Retina (tissue), 1 donor: ENCODE measurements around the gene MYL6.
A peak's percentile ranks its signal among the peaks of the same experiment; 100 is the strongest.
"Not testable (repeated sequence)": the region's sequence is repeated elsewhere in the genome, so short reads cannot be mapped to it uniquely, and the experiment has no call there.

Experiments
- DNase-seq: peaks from one replicate; pipeline ENCODE4 v3.0.0-alpha.2; 2016

Gene MYL6

DNA sequence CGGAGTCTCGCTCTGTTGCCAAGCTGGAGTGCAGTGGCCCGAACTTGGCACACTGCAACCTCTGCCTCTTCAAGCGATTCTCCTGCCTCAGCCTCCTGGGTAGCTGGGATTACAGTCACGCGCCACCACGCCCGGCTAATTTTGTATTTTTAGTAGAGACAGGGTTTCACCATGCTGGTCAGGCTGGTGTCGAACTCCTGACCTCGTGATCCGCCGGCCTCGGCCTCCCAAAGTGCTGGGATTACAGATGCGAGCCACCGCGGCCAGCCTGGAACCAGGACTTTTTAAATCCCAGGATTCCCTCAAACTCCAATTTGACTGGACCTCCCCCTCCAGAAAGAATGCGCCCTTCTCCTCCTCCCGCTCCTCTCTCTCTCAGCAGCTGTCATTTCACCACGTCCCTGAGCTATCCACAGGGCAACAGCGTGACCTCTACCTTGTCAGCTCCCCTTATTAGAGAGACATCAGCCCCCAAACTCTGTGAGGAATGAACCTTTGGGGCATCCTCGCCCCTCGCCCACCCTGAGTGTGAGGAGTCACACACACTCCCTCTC lies 28.1 kb upstream of the MYL6 start:
- DNase-seq: no peak

DNA sequence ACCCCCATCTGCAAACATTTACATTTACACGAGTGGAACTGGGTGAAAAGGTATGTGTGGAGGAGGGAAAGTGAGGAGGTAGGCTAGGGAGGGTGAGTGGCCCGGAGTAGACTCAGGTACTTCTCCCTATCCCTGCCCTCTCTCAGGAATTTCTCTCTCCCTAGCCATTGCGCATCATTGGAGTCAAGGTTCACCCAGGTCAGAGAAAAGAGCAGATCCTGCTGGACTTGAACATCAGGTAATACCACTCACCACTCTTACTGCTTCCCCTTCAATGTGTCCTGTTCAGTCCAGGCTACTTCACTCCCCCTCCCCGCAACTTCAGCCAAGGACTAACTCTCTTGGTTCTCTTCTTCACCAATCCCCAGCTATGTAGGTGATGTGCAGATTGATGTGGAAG lies 27.3 kb upstream of the MYL6 start:
- no peak for DNase-seq

DNA sequence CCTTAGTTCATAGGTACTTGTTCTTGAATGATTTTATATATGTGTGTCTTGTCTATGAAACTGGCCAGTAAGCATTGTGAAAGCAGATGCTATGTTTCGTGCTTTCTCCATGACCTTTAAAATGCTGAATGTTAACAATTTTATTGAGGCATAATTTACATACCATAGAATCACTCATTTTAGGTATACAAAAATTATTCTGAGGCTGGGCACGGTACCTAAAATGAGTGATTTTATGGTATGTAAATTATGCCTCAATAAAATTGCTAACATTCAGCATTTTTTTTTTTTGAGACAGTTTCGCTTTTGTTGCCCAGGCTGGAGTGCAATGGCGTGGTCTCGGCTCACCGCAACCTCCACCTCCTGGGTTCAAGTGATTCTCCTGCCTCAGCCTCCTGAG lies 23.3 kb upstream of the MYL6 start:
- no peak for DNase-seq

DNA sequence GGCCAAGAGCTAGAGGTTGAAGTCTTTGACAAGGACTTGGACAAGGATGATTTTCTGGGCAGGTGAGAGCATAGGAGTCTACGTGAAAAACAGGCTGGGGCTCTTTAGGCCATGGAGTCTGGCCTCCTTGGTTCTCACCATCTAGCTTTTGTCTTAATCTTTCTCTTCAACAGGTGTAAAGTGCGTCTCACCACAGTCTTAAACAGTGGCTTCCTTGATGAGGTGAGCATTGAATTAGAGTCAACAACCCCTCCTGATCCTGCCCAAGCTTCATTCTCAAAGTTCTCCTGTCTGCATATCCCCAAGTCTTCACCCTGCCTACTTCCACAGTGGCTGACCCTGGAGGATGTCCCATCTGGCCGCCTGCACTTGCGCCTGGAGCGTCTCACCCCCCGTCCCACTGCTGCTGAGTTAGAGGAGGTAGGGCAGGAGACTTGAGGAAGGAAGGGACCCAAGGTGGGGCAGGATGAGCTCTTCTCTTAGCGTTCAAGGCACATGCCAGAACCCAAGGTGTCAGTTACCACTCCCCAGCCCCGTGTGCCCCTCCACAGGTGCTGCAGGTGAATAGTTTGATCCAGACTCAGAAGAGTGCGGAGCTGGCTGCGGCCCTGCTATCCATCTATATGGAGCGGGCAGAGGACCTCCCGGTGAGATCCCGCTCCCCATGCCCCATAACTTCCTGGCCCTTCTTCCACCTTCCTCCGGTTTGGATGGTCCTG lies 20.1 kb upstream of the MYL6 start:
- DNase-seq: no peak

DNA sequence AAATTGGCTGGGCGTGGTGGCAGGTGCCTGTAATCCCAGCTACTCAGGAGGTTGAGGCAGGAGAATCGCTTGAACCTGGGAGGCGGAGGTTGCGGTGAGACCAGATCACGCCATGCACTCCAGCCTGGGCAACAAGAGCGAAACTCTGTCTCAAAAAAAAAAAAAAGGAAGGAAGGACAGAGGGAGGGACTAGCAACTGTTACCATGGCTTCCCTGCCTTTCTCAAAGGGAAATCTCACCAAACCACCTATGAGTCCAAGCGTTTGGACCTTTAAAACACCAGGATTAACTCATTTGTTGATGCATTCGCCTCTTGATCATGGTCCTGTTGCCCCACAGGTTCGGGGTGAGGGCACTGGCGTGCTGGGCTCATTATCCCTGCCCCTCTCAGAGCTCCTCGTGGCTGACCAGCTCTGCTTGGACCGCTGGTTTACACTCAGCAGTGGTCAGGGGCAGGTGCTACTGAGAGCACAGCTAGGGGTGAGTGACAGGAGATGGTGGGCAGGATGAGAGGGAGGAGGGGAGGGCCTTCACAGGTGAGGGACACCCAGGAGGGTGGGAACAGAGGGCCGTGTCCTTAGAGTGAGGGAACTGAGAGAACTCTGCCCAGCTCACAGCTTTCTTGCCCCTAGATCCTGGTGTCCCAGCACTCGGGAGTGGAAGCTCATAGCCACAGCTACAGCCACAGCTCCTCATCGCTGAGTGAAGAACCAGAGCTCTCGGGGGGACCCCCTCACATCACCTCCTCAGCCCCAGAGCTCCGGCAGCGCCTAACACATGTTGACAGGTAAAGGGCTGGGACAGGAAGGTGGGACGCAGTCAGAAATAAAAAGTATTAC lies 16.0 kb upstream of the MYL6 start:
- DNase-seq: no peak

DNA sequence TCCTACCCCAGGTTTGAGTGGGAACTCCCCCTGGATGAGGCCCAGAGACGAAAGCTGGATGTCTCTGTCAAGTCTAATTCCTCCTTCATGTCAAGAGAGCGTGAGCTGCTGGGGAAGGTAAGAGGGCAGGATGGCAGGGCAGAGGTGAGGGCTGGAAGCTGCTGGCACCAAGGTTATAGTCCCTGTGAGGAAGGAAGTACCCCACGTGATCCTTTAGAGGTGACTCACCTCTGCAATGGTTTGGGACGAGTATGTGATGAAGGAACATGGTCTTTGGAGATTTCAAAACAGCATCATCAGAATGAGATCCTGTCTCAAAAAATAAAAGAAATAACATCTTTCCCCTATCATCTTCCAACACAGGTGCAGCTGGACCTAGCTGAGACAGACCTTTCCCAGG lies 14.9 kb upstream of the MYL6 start:
- DNase-seq: no peak

DNA sequence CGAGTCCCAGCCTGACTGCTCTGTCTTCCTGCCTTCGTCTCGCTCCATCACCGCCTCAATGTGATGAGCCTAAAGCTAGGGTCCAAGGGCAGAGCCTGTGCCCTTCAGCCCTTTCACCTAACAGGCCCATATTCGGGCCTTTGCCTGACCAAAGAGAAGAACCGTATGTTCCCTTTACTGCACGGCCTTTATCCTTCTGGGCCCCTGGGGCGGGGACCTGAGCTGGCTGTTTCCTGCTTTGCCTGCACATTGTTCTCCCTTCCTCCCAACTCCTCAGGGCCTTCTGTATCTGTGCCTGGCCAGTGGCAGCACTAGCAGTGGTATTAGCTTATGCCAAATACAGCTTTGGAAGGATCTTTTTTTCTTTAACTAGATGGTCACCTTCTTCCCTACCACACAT lies 14.3 kb upstream of the MYL6 start:
- DNase-seq: no peak

DNA sequence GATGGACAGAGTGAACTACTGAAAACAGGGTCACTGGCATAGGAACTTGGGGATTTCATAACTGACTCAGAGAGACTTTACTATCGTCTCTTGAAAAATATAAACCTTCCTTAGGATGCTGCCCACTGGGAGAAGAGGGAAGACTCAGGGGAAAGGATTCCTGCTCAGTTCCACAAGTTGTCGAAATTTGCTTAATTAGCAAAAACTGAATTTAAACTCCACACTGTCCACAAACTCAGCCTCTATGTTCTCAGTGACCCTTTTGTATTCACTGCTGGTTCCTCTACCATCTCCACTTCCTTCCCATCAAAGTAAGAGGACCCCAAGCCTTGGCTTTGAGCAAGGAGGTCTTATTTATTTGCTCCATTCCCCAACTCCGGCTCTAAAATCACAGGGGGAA lies 12.9 kb upstream of the MYL6 start:
- no peak for DNase-seq

DNA sequence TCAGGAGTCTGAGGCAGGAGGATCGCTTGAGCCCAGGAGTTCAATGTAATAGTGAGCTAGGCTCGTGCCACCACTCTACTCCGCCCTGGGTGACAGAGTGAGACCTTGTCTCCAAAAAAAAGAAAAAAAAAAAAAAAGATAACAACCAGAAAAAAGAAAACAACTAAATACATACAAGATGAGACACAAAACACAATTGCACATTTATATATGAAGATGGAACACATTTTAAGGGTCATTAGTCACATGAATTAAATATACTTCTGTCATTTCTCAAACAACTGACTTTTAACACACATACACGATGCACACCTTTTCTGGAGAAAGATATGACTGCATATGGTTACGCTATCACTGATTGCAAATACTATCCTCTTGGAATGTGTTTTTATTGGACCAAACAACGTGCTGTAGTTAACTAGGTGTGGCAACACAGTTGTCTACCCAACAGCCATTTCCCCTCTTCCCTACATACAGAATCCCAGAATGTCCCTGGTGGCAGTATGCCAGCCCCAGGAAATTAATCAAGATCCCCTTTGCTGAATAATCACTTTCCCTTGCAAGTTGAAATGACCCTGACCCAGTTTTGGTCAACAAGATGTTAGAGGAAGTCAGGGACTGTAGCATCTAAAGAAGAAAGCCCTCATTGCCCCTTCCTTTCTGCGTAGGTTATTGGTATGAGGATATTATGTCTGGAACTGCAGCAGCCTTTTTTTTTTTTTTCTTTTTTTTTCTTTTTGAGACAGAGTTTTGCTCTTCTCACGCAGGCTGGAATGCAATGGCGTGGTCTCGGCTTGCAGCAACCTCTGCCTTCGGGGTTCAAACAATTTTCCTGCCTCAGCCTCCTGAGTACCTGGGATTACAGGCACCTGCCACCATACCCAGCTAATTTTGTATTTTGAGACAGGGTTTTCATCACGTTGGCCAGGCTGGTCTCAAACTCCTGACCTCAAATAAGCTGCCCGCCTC lies 11.4 kb upstream of the MYL6 start:
- DNase-seq: no peak

DNA sequence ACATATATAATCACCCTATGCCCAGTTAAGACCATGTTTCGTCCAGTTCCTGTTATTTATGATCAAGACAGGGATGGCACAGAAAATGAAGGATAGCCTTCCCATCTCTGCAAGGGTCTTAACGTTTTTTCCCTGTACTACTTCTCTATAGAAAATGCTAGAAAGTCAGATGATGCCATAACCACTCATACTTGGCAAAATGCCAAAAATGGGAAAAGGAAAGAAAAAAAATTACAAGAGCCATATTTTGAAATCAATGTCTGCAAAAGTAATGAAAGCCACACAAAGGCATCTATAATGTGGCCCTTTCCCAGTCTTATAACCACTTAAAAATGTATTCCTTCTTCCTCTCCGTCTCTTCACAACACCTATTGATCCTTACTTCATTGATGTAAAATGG lies 7.6 kb upstream of the MYL6 start:
- DNase-seq: no peak

DNA sequence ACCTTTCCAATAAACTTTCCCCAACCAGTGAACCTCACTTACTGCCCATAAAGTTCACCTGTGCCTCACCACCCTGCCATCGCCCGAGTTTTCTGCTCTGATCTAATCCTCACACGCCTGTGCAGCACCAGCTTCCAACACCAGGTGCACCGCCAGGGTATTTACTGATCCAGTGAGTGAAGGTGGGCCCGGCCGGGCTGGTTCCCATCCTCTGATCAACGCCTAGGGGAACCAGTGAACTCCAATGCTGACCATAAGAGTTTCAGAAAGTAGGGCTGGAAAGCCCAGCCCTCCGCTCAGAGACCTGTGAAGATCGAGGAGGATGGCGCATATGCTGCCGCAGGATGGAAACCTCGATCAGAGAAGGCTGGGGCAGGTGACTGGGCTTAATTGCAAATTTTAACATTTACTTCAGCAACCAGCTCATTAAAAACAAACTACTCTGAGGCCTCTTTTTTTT lies 6.5 kb upstream of the MYL6 start:
- DNase-seq: no peak

DNA sequence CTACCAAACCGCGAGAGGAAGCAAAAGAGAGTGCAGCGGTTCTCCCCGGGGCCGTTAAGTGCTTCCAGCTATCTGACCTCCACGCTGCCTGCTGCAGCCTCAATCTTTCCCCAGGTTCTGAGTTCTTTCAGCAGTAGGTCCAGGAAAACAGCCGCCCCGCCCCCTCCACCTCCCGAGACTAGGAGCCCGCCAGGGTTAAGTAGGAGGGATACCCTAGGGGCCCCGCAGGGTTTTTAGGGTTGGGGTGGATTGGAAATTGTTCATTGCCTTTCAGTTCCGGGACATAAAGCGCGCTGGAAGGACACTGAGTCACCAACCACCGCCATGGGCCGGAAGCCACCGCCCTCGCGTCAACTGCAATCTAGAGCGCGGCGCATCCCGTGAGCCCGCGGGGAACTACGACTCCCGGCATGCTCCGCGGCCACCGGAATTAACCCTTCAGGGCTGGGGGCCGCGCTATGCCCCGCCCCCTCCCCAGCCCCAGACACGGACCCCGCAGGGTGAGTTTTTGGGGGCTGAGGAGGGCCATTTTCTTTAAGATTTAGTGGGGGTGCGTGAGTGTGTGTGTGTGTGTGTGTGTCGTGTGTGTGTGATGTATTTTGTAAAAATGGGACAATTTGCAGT lies 5.9 kb upstream of the MYL6 start, which contains the start of gene MYL6B:
Gene MYL6B (plus strand): TSS at position 456 of the 624 bp plus-strand sequence. CDS start 1,332 bp downstream, outside the sequence.
- peak; percentile 94 for DNase-seq

DNA sequence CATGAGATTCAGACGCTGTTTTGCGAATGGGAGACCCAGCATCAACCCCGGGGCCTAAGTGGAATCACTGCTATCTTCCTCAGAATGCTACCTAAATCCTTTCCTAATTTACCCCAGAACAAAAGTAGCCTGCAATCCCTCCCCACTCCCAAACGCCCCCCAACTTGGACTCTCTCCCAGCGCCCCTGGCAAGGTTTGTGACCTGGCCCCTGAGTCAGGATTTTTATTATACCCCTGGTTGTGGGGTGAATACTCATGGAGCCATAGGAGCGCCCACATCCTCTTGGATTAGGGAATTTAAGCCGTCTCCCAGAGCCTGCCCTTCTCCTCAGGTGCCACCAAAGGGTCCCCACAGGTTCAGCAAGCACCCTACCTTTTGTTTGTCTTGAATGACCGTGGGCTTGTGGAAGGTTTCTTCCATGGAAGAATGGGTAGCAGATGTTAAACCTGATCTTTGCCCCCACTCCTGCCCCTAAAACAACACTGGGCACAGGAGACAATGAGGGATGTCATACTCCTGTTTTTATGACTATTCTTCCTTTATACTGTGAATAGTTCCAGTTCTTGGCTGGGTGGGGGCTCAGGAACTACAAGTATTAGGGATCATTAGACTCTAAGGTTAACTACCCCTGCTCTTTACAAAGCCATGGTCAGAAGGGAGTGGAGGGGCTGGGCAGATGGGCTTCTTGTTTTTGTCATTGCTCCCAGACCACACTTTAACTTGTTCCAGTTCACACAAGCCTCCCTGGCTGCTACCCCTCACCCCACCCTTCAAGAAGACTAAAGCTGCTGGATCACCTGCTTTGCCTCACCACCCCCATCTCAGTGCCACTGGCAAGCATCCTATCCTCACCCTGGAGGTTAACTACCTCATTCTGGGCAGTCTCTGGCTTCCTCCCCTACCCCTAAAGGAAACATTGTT lies 5.1 kb upstream of the MYL6 start:
- DNase-seq: no peak

DNA sequence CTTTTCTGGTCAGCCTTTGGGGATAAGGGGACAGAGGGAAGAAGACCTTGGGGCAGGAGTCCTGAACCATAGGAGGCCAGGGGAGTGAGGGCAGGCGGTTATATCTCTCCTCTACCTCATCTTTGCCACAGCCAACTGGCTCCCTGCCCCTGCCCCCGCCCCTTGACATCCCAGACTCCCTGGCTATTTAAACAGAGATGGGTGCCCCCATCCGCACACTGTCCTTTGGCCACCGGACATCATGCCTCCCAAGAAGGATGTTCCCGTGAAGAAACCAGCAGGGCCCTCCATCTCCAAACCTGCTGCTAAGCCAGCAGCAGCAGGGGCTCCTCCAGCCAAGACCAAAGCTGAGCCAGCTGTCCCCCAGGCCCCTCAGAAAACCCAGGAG lies 4.5 kb upstream of the MYL6 start:
- no peak for DNase-seq

DNA sequence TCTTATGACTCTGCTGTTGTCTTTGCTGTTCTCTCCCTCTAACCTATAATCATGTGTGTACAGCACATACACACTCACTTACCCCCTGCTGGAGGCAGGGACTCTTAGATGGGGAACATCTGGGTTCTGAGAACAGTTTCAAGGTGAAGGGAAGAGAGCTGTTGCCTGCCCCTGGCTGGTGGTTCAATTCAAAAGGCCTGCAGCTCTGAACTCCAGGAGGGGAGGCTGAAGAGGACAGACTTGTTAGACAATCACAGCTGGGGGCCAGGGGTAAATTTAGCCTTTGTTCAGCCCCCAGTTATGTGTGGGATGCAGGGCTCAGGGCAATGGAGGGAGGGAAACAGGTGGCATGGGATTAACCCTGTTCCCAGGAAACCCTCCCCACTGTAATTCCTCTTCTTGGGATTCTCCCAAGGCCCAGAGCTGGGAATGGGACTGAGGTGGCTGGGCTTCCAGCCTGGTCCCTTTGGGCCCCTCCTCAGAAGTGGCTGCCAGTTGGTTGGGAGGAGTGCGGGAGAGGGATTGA lies 3.9 kb upstream of the MYL6 start:
- DNase-seq: no peak

DNA sequence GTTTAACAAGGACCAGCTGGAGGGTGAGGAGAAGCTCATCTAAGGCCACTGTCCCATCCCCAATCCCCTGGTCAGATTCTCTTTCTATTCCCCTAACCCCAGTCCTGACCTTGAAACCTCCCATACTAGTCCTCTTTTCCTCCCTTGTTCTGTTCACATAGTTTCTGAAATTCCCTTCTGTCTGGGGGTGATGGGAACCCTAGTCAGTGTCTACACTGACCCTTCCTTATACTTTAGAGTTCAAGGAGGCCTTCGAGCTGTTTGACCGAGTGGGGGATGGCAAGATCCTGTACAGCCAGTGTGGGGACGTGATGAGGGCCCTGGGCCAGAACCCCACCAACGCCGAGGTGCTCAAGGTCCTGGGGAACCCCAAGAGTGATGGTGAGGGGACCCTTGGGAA lies 3.3 kb upstream of the MYL6 start:
- no peak for DNase-seq

DNA sequence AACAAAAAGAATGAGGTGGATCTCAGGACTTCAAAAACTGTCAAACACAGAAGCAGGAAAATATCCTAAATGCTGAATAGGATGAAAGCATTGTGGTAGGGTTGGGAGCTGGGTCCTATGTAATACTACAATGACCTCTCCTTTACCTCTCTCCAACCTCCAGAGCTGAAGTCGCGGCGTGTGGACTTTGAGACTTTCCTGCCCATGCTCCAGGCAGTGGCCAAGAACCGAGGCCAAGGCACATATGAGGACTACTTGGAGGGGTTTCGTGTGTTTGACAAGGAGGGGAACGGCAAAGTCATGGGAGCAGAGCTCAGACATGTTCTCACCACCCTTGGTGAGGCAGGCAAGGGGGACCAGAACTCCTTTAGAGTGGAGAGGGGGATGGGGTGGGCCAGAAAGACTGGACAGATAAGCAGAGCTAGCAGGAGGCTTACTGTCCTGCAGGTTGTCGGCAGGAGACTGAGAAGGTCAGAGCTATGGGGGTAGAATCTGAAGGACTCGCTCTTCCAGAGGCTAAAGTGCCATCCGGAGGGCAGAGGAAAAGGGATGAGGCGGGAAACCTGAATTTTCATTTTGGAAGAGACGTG lies 2.8 kb upstream of the MYL6 start:
- no peak for DNase-seq

DNA sequence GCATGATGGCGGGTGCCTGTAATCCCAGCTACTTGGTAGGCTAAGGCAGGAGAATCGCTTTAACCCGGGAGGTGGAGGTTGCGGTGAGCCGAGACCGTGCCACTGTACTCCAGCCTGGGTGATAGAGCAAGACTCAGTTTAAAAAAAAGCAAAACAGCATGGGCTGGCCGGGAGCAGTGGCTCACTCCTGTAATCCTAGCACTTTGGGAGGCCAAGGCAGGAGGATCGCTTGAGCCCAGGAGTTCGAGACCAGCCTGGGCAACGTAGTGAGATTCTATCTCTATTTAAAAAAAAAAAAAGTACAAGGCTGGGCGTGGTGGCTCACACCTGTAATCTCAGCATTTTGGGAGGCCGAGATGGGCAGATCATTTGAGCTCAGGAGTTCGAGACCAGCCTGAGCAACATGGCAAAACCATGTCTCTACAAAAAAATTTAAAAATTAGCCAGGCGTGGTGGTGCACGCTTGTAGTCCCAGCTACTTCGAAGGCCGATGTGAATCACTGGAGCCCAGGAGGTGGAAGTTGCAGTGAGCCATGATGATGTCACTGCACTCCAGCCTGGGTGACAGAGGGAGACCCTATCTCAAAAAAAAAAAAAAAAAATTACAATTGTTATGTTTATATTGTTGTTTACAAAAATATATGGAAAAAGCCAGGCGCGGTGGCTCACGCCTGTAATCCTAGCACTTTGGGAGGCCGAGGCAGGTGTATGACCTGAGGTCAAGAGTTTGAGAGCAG lies 1.5 kb upstream of the MYL6 start:
- DNase-seq: not testable (repeated sequence)

DNA sequence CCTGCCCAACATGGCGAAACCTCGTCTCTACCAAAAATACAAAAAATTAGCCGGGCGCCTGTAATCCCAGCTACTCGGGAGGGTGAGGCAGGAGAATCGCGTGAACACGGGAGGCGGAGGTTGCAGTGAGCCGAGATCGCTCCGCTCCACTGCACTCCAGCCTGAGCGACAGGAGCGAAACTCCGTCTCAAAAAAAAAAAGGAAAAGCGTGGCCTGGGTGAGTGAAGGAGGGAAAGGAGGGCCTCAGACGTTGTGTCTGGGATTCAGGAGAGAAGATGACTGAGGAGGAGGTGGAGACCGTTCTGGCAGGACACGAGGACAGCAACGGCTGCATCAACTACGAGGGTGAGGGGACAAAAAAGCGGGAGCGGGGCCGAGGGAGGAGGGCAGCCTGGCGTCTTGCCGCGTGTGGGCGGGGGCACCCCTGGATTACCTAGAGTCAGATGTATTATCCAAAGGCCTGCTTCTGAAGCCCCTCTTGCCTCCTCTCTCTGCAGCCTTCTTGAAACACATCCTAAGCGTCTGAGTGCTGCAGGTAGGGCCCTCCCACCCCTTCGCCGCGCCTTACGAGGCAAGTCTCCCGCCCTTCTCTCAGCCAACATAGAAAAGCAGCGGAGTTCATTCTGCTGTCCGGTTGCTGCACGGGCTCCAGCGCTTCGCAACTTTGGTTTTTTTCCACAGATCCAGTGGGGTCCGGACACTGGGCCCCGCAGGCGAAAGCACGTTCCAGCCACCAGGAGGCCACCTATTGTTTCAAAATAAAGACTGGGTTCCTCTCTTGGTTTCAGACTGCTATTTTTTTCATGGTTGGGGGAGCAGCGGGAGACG lies 744 bp upstream of the MYL6 start:
- DNase-seq: peak; percentile 90
